Left ventricle myocardium superior (tissue), 1 donor: ENCODE data around the gene BABAM2. TPM values are rescaled to one million over a fixed set of nuclear protein-coding genes. Genes with fewer than 3 reads are reported as not detected.
A peak's percentile ranks its signal among the peaks of the same experiment; 100 is the strongest.
"Not testable (repeated sequence)": the region's sequence is repeated elsewhere in the genome, so short reads cannot be mapped to it uniquely, and the experiment has no call there.

Experiments used
- ATAC-seq: fragments of 200-7000 bp; cut with Tn5 transposase; one replicate; pipeline ENCODE4 v1.9.1; 2020; ENCODE audit warnings: mild to moderate bottlenecking, moderate library complexity
- DNase-seq: peaks from one replicate; pipeline ENCODE4 v3.0.0-alpha.2; 2020
- intact Hi-C: fragments of 100-400 bp; cut with micrococcal nuclease; formaldehyde crosslinking; loops from one replicate; pipeline ENCODE4 v1.11.0; 2022
- total RNA-seq: library from RNA; stranded (reverse); fragmentation: NEBNext Ultra II Directional; extraction: Animal tissue kit (Norgen Biotek cat#: 25700); gene quantifications from one replicate; pipeline ENCODE4 v1.2.1, GENCODE V29; 2021
- donor health status: DM: no; HTN: yes; CAD: no; lungs with severe emphysema.

The BABAM2 gene
- total RNA-seq, 1 donor from 2014 or later: 56.8 TPM

GRCh38 chr2:28084564-28084963 is 194.0 kb downstream of the BABAM2 start:
- no peak for ATAC-seq
- intact Hi-C loops: no loop called here
- DNase-seq: no peak

DNA sequence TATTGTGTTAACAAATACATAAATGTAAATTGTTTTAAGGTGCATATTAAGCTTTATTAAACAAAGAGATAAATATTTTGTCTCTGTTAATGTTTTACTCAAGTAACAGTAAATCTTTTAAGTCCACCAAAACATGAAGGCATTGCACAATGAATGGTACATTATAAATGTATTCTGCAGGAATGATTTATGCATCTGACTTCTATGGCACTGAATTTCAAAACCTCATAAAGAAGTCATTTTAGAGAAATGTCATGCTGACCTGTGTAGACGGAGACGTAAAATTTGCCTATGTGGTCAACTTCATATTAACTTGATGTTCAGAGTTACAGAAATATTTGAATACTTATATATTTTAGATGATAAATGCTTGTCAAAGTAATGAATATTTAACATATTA is 194.7 kb downstream of the BABAM2 start:
- intact Hi-C loops: no loop called here
- DNase-seq (no peak), ATAC-seq (no peak)

- no peak for ATAC-seq
- intact Hi-C loops: no loop called here
- DNase-seq: no peak
Observed at GRCh38 chr2:28086611-28087010, 196.1 kb downstream of the BABAM2 start.

DNA sequence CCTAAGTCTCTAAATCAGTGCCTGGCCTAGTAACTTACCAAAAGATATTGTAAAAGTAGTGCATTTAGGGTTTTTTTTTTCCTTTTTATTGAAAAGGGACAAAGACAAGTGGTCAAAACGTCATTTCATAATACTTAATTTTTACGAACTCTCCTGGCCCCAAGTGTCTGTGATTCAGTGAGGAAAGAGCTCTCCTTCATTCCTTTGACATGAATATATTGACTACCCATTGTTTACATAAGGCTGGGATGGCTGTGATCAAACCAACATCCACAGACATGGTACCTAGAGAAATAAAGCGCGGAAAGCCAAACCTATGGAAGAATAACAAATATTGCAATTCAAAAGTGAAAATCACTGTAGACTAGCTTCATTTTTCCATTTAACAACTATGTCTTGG is 198.4 kb downstream of the BABAM2 start:
- no peak for DNase-seq
- ATAC-seq: no peak
- intact Hi-C loops: no loop called here

DNA sequence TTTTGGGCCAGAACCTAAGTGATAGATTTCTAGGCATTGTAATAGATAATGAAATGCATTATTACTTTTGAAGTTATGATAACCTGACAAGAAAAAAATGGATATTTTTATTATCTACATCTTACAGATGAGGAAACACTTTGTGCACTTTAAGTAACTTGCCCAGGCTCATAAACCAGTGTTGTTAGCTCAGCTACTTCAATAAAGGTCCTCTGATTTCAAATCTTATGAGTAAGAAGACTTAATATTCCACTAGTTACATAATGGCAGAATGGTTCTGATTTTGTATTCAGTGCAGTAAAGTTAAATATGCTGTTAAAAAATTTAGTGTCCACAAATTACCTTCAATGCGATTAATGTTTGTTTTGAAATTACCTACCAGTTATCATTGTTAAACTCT is 199.0 kb downstream of the BABAM2 start:
- DNase-seq: no peak
- intact Hi-C loops: no loop called here
- ATAC-seq: no peak

GRCh38 chr2:28093308-28093707 is 202.8 kb downstream of the BABAM2 start:
- ATAC-seq (no peak), DNase-seq (no peak)
- intact Hi-C loops: no loop called here

- ATAC-seq (no peak), DNase-seq (no peak)
- intact Hi-C loops: no loop called here
Observed at GRCh38 chr2:28093768-28094167, 203.2 kb downstream of the BABAM2 start.

DNA sequence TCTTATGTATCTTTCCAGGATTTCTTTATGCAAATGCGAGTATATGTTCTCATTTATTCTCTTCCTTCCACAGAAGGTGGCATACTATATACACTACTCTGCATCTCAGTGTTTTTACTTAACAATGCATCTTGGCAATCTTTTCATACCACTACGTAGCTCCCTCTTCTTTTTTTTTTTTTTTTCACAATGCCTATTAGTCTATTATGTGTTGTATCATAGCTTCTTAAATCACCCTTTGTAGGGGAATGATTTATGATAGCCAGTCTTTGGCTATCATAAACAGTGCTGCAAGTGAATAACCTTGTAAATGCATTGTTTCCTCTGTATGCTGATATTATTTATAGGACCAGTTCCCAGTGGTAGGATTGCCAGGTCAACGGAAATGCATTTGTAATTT is 204.2 kb downstream of the BABAM2 start:
- intact Hi-C loops: no loop called here
- no peak for DNase-seq
- ATAC-seq: no peak

- intact Hi-C loops: no loop called here
- ATAC-seq: no peak
- no peak for DNase-seq
Observed at GRCh38 chr2:28095622-28096021, 205.1 kb downstream of the BABAM2 start.

DNA sequence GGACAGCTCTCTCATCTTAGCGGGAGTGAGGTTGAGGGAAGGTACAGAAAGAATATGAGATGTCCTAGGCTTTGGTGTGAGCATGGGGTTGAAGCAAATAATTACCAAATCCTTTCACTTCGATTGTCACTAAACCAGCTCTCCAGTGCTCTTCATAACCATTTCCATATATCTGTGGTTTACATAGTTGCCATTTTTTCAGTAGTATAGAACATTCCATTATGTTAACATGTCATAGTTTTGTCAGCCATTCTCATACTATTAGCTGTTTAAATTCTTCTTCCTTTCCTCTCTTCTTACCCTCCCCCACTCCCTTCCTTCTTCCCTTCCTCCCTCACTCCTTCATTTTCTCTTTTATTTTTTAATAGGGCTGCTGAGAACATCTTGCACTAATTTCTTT is 205.9 kb downstream of the BABAM2 start:
- DNase-seq: no peak
- intact Hi-C loops: no loop called here
- no peak for ATAC-seq

DNA sequence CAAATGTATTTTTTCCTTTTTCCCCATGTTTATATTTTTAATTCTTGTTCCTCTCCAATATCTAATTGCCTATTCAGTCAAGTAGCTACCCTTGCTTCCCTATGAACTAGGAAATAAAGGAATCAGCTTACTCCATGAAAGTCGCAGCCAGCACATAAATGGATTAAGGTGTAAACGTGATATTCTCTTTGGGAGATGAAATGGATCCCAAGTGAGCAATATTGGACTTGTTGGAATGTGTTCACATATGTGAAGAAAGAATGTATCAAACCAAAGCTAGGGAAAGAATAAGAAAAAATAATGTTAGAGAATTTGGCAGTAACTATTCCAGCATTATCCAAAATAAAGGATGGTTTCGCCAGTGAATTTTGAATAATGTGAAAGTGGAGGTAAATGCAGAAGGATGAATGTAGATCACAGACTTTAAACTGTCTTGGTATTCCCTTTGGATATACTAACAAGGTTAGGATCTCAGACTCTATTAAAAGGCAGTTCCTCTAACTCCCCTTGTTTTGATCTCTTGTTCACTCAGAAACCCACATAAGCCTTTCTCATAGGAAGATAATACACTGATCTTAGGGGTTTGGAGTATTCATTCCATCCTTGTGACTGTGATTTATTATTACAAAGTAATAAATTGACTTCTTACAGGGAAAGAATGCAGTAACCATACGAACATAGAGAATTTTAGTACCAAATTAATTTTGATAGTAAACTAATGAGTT is 208.1 kb downstream of the BABAM2 start:
- intact Hi-C loops: no loop called here
- ATAC-seq: no peak
- DNase-seq: no peak

DNA sequence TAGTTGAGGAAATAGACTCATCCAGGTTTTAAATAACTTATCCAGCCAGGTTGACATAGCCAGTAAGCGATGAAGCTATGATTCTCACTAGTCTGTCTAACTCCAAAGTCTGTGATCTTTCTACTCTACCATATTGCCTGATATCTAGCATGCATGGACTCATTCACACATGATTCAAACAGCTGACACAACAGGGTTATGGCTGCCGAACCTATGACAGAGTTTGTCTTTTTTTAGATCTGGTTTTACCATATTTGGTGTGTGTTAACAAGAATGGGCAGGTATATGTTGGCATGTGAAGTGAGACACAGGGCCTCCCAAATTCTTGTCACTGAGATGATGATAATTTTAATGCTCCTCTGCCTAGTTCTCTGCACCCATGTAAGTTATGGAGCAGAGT is 210.6 kb downstream of the BABAM2 start:
- DNase-seq: no peak
- intact Hi-C loops: no loop called here
- ATAC-seq: peak; percentile 3

- DNase-seq (no peak), ATAC-seq (peak; percentile 95)
- intact Hi-C loops: no loop called here
Observed at GRCh38 chr2:28101892-28102291, 211.4 kb downstream of the BABAM2 start.

DNA sequence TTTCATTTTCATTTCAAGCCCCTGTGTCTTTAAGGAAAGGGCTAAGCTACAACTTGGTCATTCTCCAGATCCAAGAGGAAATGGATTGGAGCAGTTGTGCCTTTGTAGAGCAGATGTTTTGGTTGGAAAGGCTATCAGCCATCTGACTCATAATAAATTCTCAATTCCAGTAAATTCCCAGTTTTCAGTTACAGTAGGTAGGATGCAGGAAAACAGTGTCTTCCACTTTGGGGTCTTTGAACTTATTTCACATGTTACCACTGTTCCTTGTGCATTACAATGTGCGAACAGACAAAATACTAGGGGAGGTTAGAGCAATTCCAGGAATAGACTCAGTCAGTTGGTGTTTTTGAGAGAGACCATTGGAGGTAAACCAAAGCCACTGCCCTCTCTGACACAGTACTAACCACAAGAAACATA is 211.9 kb downstream of the BABAM2 start:
- ATAC-seq: peak; percentile 85
- DNase-seq: no peak
- intact Hi-C loops: no loop called here

GRCh38 chr2:28103611-28104010 is 213.1 kb downstream of the BABAM2 start:
- DNase-seq (no peak), ATAC-seq (no peak)
- intact Hi-C loops: no loop called here

DNA sequence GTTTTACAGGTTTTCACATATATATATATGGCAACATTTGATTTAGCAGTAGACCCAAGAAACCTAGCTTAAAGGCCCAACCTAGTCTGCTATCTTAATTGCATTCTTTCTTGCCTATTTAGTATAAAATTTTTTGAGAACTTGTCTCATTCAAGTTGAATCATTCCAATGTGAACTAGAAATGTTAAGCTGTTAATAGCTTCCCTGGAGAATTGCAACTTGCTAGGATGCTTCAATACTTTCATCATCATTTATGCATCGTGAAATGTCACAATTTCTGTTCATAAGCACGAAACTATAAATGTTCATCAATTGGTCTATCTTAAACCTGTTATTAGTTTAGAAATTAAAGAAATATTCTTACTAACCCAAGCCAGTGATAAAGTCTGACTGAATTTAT is 217.6 kb downstream of the BABAM2 start:
- ATAC-seq (no peak), DNase-seq (no peak)
- intact Hi-C loops: no loop called here

DNA sequence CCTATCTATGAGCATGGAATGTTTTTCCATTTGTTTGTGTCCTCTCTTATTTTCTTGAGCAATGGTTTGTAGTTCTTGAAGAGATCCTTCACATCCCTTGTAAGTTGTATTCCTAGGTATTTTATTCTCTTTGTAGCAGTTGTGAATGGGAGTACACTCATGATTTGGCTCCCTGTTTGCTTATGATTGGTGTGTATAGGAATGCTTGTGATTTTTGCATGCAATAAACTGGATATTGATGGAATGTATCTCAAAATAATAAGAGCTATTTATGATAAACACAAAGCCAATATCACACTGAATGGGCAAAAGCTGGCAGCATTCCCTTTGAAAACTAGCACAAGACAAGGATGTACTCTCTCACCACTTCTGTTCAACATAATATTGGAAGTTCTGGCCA is 223.2 kb downstream of the BABAM2 start:
- DNase-seq, intact Hi-C loops, ATAC-seq: not testable (repeated sequence)

GRCh38 chr2:28117104-28117596 is 226.6 kb downstream of the BABAM2 start:
- intact Hi-C loops: no loop called here
- DNase-seq (no peak), ATAC-seq (peak; percentile 80)

GRCh38 chr2:28119631-28120030 is 229.1 kb downstream of the BABAM2 start:
- intact Hi-C loops: no loop called here
- DNase-seq (no peak), ATAC-seq (peak; percentile 32)

GRCh38 chr2:28128281-28128950 is 237.9 kb downstream of the BABAM2 start:
- no peak for ATAC-seq
- intact Hi-C loops: no loop called here

More at GRCh38 chr2:28128281-28128950, 237.9 kb downstream of the BABAM2 start:
- DNase-seq: no peak
